ENCODE results near the gene PRXL2B.
A peak's percentile ranks its signal among the peaks of the same experiment; 100 is the strongest.

Gene PRXL2B, protein sequence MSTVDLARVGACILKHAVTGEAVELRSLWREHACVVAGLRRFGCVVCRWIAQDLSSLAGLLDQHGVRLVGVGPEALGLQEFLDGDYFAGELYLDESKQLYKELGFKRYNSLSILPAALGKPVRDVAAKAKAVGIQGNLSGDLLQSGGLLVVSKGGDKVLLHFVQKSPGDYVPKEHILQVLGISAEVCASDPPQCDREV

GRCh38 chr1:2586154-2587070 is at the start of gene PRXL2B:
PRXL2B (plus strand) TSS chr1:2586777; CDS start chr1:2586886, 109 bp downstream.
- H3K4me3 ChIP-seq (replicated peaks in 1 of 2; ENCODE audit: low read depth in 2 of 2, low read length in 2 of 2): peak within 1 kb of the TSS; percentile 68 to 76
- DNase-seq (ENCODE audit: low read depth in 2 of 2): peak; percentile 99 to 100
- no peak for TF ChIP-seq CTCF (IDR thresholded peaks at IDR 0.05; ENCODE audit: low read depth, low read length)

- no peak for DNase-seq (ENCODE audit: low read depth in 2 of 2)
- no peak overlapping the region for H3K4me3 ChIP-seq (replicated peaks in 1 of 2; ENCODE audit: low read depth in 2 of 2, low read length in 2 of 2)
- TF ChIP-seq CTCF (IDR thresholded peaks at IDR 0.05; ENCODE audit: low read depth, low read length): no peak
Observed at GRCh38 chr1:2537784-2538115, 48.8 kb upstream of the PRXL2B start.

- DNase-seq (ENCODE audit: low read depth in 2 of 2): no peak
- no peak for TF ChIP-seq CTCF (IDR thresholded peaks at IDR 0.05; ENCODE audit: low read depth, low read length)
- no peak overlapping the region for H3K4me3 ChIP-seq (replicated peaks in 1 of 2; ENCODE audit: low read depth in 2 of 2, low read length in 2 of 2)
Observed at GRCh38 chr1:2538376-2538775, 48.2 kb upstream of the PRXL2B start.

- DNase-seq (ENCODE audit: low read depth in 2 of 2): no peak
- no peak overlapping the region for H3K4me3 ChIP-seq (replicated peaks in 1 of 2; ENCODE audit: low read depth in 2 of 2, low read length in 2 of 2)
- TF ChIP-seq CTCF (IDR thresholded peaks at IDR 0.05; ENCODE audit: low read depth, low read length): no peak
Observed at GRCh38 chr1:2538872-2539271, 47.7 kb upstream of the PRXL2B start.

DNA sequence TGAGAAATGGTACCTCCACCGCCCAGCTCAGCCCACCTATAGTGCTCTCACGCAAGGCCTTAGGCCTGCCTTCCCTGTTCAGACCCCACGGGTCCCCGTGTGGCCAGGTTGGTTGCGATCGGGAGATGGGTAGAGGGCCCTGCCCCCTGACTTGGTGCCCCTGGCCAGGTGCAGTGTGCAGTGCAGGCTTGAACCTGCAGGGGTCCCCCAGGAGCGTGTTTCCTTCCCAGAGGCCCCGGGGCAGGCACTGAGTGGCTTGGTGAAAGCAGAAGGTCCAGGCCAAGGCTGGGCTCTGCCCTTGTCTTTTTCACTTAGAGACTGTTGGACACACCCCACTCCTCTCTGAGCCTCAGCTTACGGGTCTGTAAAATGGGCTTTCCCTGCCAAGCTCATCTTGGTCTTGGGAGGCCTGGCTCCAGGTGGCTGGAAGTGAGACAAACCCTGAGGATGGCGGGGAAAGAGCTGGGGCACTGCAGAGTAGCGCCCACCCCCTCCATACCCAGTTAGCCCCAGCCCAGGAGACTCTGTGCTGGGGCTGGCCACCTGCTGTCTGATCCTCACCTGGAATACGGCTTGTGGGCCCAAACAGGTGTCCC is 47.2 kb upstream of the PRXL2B start:
- no peak for DNase-seq (ENCODE audit: low read depth in 2 of 2)
- H3K4me3 ChIP-seq (replicated peaks in 1 of 2; ENCODE audit: low read depth in 2 of 2, low read length in 2 of 2): no peak overlapping the region
- TF ChIP-seq CTCF (IDR thresholded peaks at IDR 0.05; ENCODE audit: low read depth, low read length): peak; percentile 34

- no peak for TF ChIP-seq CTCF (IDR thresholded peaks at IDR 0.05; ENCODE audit: low read depth, low read length)
- DNase-seq (ENCODE audit: low read depth in 2 of 2): no peak
- no peak overlapping the region for H3K4me3 ChIP-seq (replicated peaks in 1 of 2; ENCODE audit: low read depth in 2 of 2, low read length in 2 of 2)
Observed at GRCh38 chr1:2540816-2541492, 45.6 kb upstream of the PRXL2B start.

Measured in cardiac fibroblast (primary cell).